ENCODE results near the gene SLC35G6.
A peak's percentile ranks its signal among the peaks of the same experiment; 100 is the strongest.
"Not testable (repeated sequence)": the region's sequence is repeated elsewhere in the genome, so short reads cannot be mapped to it uniquely, and the experiment has no call there.

The SLC35G6 gene

DNA sequence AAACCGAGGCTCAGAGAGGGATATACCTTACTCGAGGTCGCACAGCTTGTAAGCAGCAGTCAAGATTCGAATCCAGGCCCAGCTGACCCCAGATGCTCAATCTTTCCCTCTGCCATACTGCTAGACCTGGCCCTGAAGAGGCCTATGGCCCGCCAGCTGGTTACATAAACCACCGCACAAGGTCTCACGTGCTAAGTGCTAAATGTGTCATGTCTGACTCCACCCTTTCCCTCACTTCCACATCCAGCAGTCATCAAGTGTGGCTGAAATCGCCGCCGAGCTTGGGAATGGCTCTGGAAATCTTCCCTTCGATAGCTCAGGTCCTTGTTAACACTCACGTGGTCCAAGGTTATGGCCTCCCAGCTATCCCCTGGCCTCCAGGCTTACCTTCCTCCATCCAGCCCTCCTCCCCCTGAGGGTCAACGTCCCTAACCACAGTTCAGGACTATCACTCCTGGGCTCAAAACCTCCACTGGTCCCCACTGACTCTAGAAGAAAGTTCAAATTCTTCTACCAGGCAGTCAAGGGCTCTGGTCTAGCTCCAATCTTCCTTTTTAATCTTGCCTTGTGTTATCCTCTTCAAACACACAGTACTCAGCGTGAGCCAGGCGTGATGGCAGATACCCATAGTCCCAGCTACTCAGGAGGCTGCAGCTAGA, 5.4 kb upstream of the SLC35G6 start:
- no peak overlapping the region for H3K9ac ChIP-seq (ENCODE audit: low read depth, low read length)
- H3K36me3 ChIP-seq (ENCODE audit: insufficient read depth, low read depth, low read length), result no peaks in the 10 kb centered on the region
- H3K9me3 ChIP-seq (ENCODE audit: insufficient read depth, low read depth, low read length), result no peaks in the 10 kb centered on the region
- H3K27ac ChIP-seq (ENCODE audit: low read length), result no peak overlapping the region
- no peak overlapping the region for H3K4me3 ChIP-seq (ENCODE audit: low read length)
- H3K4me1 ChIP-seq (ENCODE audit: insufficient read depth, low read length), result peaks cover 20% of the 10 kb centered on the region
- H3K27me3 ChIP-seq (ENCODE audit: insufficient read depth, low read length), result no peaks in the 10 kb centered on the region

DNA sequence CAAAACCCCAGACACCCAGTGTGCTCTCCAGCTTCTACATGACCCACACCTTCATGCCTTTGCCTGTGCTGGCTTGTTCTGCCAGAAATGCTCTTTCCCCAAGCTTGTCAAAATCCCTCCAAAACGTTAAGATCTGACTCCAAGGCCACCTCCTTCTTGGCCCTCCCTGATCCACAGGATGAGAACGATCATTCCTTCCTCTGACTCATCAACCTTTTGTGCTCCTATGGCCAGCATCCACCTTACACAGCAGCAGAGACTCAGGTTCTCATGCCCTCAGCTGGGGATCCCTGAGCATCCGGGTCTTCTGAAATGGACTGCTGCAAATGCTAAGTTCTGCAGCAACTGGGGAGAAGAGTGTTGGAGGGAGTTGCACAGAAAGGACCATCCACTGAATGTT, 4.8 kb upstream of the SLC35G6 start:
- Histone ChIP-seq H3K4me3 (ENCODE audit: low read length) (no peak overlapping the region), H3K9me3 (ENCODE audit: insufficient read depth, low read depth, low read length) (no peaks in the 10 kb centered on the region), H3K27ac (ENCODE audit: low read length) (no peak overlapping the region), H3K36me3 (ENCODE audit: insufficient read depth, low read depth, low read length) (no peaks in the 10 kb centered on the region), H3K27me3 (ENCODE audit: insufficient read depth, low read length) (no peaks in the 10 kb centered on the region), H3K9ac (ENCODE audit: low read depth, low read length) (no peak overlapping the region), H3K4me1 (ENCODE audit: insufficient read depth, low read length) (peaks cover 20% of the 10 kb centered on the region)

DNA sequence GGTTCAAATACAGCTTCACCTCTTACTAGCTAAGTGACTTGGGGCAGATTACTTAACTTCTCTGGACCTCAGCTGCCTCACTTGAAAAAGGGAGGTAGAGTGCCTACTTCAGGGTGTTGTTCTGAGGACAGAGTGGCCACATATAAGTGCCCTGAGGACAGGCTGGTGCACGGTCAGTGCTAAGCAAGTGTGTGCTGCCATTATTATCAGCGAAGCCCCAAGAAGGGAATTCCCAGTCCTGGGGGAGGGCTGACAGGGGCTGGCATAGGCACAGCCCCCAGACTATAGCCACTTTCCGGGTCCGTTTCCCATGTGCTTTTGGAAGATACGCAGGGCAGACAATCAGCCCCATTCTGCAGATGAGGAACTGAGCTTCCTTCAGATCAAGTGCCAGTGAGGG, 4.3 kb upstream of the SLC35G6 start:
- H3K36me3 ChIP-seq (ENCODE audit: insufficient read depth, low read depth, low read length), result no peaks in the 10 kb centered on the region
- no peaks in the 10 kb centered on the region for H3K9me3 ChIP-seq (ENCODE audit: insufficient read depth, low read depth, low read length)
- H3K9ac ChIP-seq (ENCODE audit: low read depth, low read length), result no peak overlapping the region
- no peaks in the 10 kb centered on the region for H3K27me3 ChIP-seq (ENCODE audit: insufficient read depth, low read length)
- peaks cover 20% of the 10 kb centered on the region for H3K4me1 ChIP-seq (ENCODE audit: insufficient read depth, low read length)
- no peak overlapping the region for H3K4me3 ChIP-seq (ENCODE audit: low read length)
- no peak overlapping the region for H3K27ac ChIP-seq (ENCODE audit: low read length)

GRCh38 chr17:7477392-7478275, 3.6 kb upstream of the SLC35G6 start:
- Histone ChIP-seq H3K9me3 (ENCODE audit: insufficient read depth, low read depth, low read length) (no peaks in the 10 kb centered on the region), H3K4me3 (ENCODE audit: low read length) (peak overlapping the region; percentile 55), H3K36me3 (ENCODE audit: insufficient read depth, low read depth, low read length) (no peaks in the 10 kb centered on the region), H3K9ac (ENCODE audit: low read depth, low read length) (no peak overlapping the region), H3K4me1 (ENCODE audit: insufficient read depth, low read length) (peaks cover 20% of the 10 kb centered on the region), H3K27ac (ENCODE audit: low read length) (no peak overlapping the region), H3K27me3 (ENCODE audit: insufficient read depth, low read length) (no peaks in the 10 kb centered on the region)

DNA sequence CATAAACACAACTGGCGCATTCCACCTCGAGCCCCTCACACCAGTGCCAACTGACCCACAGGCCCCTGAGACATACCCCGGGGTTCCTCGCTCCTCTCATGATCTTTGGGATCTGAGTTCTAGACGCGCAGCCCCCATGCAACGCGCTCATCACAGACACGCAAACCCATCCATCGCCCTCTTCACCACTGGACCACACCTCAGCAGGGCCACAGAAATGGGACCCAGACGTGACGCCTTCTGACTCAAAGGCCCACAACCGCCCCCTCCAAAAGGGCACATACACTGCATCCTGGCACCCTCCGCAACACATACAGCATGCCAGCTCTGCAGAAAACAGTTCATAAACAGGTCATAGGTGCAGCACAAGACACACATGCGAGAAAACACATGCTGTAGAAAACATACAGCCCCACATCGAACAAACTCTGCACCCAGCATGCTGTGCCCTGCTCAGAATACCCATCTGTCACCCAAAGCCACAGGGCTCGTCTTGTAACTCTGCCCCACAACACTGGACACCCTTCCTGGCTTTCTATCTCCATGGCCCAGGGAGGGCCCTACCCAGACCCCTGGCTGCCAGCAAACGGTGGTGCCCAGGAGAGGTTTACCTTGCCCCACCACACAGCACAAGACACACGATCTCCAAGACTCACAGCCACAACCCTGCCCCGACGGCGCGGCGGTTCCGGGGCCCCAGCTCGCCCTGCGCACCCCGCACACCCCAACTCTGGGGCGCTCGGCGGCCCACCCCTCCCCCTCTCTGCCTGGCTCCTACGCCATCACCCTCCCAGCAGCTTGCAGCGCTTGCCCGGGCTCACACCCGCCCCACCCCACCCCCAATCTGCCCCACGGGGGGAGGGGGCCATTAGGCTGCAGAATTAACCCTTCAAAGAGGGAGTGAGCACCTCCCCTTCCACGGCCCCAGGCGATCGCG, 2.7 kb upstream of the SLC35G6 start:
- Histone ChIP-seq H3K4me1 (ENCODE audit: insufficient read depth, low read length) (peaks cover 25% of the 10 kb centered on the region), H3K9me3 (ENCODE audit: insufficient read depth, low read depth, low read length) (no peaks in the 10 kb centered on the region), H3K27ac (ENCODE audit: low read length) (no peak overlapping the region), H3K4me3 (ENCODE audit: low read length) (peak overlapping the region; percentile 55), H3K36me3 (ENCODE audit: insufficient read depth, low read depth, low read length) (no peaks in the 10 kb centered on the region), H3K27me3 (ENCODE audit: insufficient read depth, low read length) (no peaks in the 10 kb centered on the region), H3K9ac (ENCODE audit: low read depth, low read length) (peak overlapping the region; percentile 75; the same call in 1 of the 2 replicates)

DNA sequence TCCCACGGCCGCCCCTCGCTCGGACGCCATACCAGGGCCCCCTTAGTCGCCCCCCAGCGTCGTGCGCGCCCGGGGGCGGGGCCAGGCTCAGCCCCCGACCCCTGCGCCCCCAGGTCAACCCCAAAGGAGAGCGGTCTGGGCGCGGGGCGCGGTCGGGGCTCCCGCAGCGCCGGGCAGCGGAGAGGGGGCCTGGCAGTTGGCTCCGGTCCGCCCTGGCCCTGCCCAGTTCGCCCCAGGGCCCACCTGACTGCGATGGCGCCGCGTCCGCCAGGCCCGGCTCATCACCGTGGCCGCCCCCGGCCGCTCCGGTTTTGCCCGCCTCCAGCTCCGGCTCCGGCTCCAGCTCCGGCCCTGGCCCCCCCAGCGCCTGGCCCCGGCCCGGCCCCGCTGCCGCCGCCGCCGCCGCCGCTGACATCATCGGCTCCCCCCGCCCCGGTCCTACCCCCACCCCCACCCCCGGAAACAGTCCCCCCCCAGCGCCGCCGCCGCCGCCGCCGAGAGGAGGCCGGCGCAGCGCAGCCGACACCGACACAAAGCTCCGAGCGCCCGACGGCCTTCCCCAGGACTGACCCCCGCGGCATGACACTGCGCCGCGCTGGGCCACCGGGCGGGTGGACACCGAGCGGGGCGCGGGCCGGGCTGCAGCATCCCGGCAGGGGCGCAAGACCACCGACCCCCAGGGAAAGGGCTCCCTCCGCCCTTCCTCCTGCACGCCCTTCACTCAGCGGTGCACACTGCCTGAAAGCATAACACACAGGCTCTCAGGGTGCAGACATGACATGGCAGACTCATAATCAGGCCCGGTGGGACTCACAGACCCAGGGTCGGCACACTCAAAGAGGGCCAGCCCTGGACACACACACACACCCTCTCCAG, 1.8 kb upstream of the SLC35G6 start, which contains the start of gene ZBTB4:
Gene ZBTB4 (minus strand): TSS at position 419 of the 876 bp plus-strand sequence. CDS start 12,830 bp downstream, outside the sequence.
- Histone ChIP-seq H3K27me3 (ENCODE audit: insufficient read depth, low read length) (no peaks in the 10 kb centered on the region), H3K27ac (ENCODE audit: low read length) (no peak within 1 kb of the TSS), H3K9ac (ENCODE audit: low read depth, low read length) (peak within 1 kb of the TSS; percentile 75; the same call in 1 of the 2 replicates), H3K4me3 (ENCODE audit: low read length) (peak within 1 kb of the TSS; percentile 69), H3K4me1 (ENCODE audit: insufficient read depth, low read length) (peaks cover 25% of the 10 kb centered on the region), H3K36me3 (ENCODE audit: insufficient read depth, low read depth, low read length) (no peaks in the 10 kb centered on the region), H3K9me3 (ENCODE audit: insufficient read depth, low read depth, low read length) (no peaks in the 10 kb centered on the region)

DNA sequence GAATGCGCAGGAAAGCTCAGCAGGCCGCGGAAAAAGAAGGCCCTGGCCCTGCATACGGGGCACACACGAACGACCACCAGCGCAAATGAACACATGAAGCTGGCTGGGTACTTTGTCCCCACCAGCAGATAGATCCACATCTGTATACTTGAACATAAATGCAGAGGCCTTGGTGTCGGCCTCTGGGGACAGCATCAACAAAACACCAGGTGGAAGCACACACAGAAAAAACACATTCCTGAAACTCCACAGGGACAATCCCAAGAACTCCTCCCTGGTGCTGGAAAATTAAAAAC, 1.2 kb upstream of the SLC35G6 start:
- peak overlapping the region; percentile 69 for H3K4me3 ChIP-seq (ENCODE audit: low read length)
- peak overlapping the region; percentile 57; the same call in 1 of the 2 replicates for H3K9ac ChIP-seq (ENCODE audit: low read depth, low read length)
- H3K9me3 ChIP-seq (ENCODE audit: insufficient read depth, low read depth, low read length), result no peaks in the 10 kb centered on the region
- H3K27me3 ChIP-seq (ENCODE audit: insufficient read depth, low read length), result no peaks in the 10 kb centered on the region
- H3K4me1 ChIP-seq (ENCODE audit: insufficient read depth, low read length), result peaks cover 25% of the 10 kb centered on the region
- no peak overlapping the region for H3K27ac ChIP-seq (ENCODE audit: low read length)
- no peaks in the 10 kb centered on the region for H3K36me3 ChIP-seq (ENCODE audit: insufficient read depth, low read depth, low read length)

GRCh38 chr17:7481842-7482741, 846 bp downstream of the SLC35G6 start:
- not testable (repeated sequence) for H3K27ac ChIP-seq (ENCODE audit: low read length); H3K36me3 ChIP-seq (ENCODE audit: insufficient read depth, low read depth, low read length); H3K27me3 ChIP-seq (ENCODE audit: insufficient read depth, low read length); H3K4me3 ChIP-seq (ENCODE audit: low read length); H3K9ac ChIP-seq (ENCODE audit: low read depth, low read length); H3K9me3 ChIP-seq (ENCODE audit: insufficient read depth, low read depth, low read length)
- H3K4me1 ChIP-seq (ENCODE audit: insufficient read depth, low read length), result peaks cover 19% of the 10 kb centered on the region

- H3K27ac ChIP-seq (ENCODE audit: low read length); H3K27me3 ChIP-seq (ENCODE audit: insufficient read depth, low read length); H3K9me3 ChIP-seq (ENCODE audit: insufficient read depth, low read depth, low read length); H3K36me3 ChIP-seq (ENCODE audit: insufficient read depth, low read depth, low read length): not testable (repeated sequence)
- peaks cover 17% of the 10 kb centered on the region; the same call in 1 of the 2 replicates for H3K4me1 ChIP-seq (ENCODE audit: insufficient read depth, low read length)
- H3K9ac ChIP-seq (ENCODE audit: low read depth, low read length), result peak overlapping the region; percentile 97; the same call in 1 of the 2 replicates
- H3K4me3 ChIP-seq (ENCODE audit: low read length), result peak overlapping the region; percentile 89
Observed at GRCh38 chr17:7482742-7483088, 1.5 kb downstream of the SLC35G6 start.

Data from iPS-20b (cell line).